SH-SY5Y (cell line): ENCODE data around the gene PRSS36.

ENCODE experiments used
- GATA2 ChIP-seq: IDR thresholded peaks from 2 replicates; pipeline ENCODE4 v1.6.1; 2011; ENCODE audit warnings: mild to moderate bottlenecking, low read depth, low read length
- GATA3 ChIP-seq: IDR thresholded peaks from 2 replicates; pipeline ENCODE4 v1.6.1; 2011; ENCODE audit warnings: low read depth, mild to moderate bottlenecking, low read length, moderate library complexity

GRCh38 chr16:31148281-31148728, 1.6 kb downstream of the PRSS36 start:
- no peak for TF ChIP-seq GATA2
- TF ChIP-seq GATA3 = no peak
